GM12878 (cell line): ENCODE measurements around the gene GRK5. TPM values are rescaled to one million over a fixed set of nuclear protein-coding genes. Genes with fewer than 3 reads are reported as not detected.

ENCODE experiments used
- ATAC-seq: fragments of 200-7000 bp; cut with Tn5 transposase; 3 replicates; pipeline ENCODE4 v1.9.1; 2020; ENCODE audit warnings: mild to moderate bottlenecking, moderate library complexity
- BruUV-seq: library from RNA; stranded (reverse); fragments of 400-500 nt; replicated peaks from 2 replicates; lab custom pipeline; 2021; lab: Mats Ljungman, UMichigan
- CTCF ChIA-PET: fragments of 300-600 bp; sonication (Branson Sonifier 250); formaldehyde crosslinking; extraction: SDS; loops from one replicate; lab custom pipeline; 2021; ENCODE audit warnings: inconsistent platforms; lab: Yijun Ruan, JAX
- POLR2A ChIA-PET: fragments of 350-600 bp; formaldehyde crosslinking; extraction: SDS; loops from one replicate; lab custom pipeline; 2021; ENCODE audit warnings: inconsistent platforms; lab: Charles Lee
- RAD21 ChIA-PET: fragments of 300-600 bp; sonication (Branson Sonifier 250); formaldehyde crosslinking; loops from one replicate; lab custom pipeline; 2023; ENCODE audit warnings: antibody characterized with exemption; ENCODE audit not compliant: unreplicated experiment; lab: Charles Lee
- SMC1A ChIA-PET: fragments of 300-600 bp; sonication (Branson Sonifier 250); formaldehyde crosslinking; loops from one replicate; lab custom pipeline; 2023; ENCODE audit not compliant: unreplicated experiment, uncharacterized antibody; lab: Charles Lee
- DNase-seq: peaks from one replicate; pipeline ENCODE4 v3.0.0-alpha.2; 2011; ENCODE audit warnings: low read depth, low spot score
- FAIRE-seq: peaks from 3 replicates; lab custom pipeline; 2011; peaks lifted over from hg19 to GRCh38; lab: Jason Lieb, UNC
- H2AFZ ChIP-seq: 2 replicates; pipeline ENCODE4 v1.6.0; 2011; ENCODE audit warnings: low read depth, low read length, control low read depth; ENCODE audit not compliant: control insufficient read depth
- H3K27ac ChIP-seq: 2 replicates; pipeline ENCODE4 v1.5.1; 2011; ENCODE audit warnings: control low read depth; ENCODE audit not compliant: control insufficient read depth, insufficient read depth
- H3K27me3 ChIP-seq, 2 experiments: replicated peaks in 1 of 2; 2 replicates each; pipeline versions ENCODE4 v1.6.0 to v1.6.1; 2011; ENCODE audit warnings: low read length in 1 of 2; ENCODE audit not compliant: control insufficient read depth in 2 of 2, insufficient read depth in 2 of 2
- H3K36me3 ChIP-seq, 2 experiments: 2 replicates each; pipeline ENCODE4 v1.5.1; 2011; ENCODE audit warnings: low read length in 1 of 2; ENCODE audit not compliant: control insufficient read depth in 2 of 2, insufficient read depth in 2 of 2
- H3K4me1 ChIP-seq: 2 replicates; pipeline ENCODE4 v1.6.1; 2011; ENCODE audit warnings: mild to moderate bottlenecking, low read length, moderate library complexity, mixed read lengths; ENCODE audit not compliant: control insufficient read depth, insufficient read depth
- H3K4me2 ChIP-seq: 2 replicates; pipeline ENCODE4 v1.6.0; 2011; ENCODE audit warnings: control low read depth; ENCODE audit not compliant: control insufficient read depth, insufficient read depth
- H3K4me3 ChIP-seq: fragments of 200-600 bp; sonication (generic); 2 replicates; pipeline ENCODE4 v1.5.1; 2016
- H3K79me2 ChIP-seq: 2 replicates; pipeline ENCODE4 v1.6.0; 2011; ENCODE audit warnings: low read length; ENCODE audit not compliant: control insufficient read depth, insufficient read depth
- H3K9ac ChIP-seq: 2 replicates; pipeline ENCODE4 v1.8.0; 2011; ENCODE audit warnings: low read length, control low read depth, mixed read lengths; ENCODE audit not compliant: control insufficient read depth, insufficient read depth
- H3K9me3 ChIP-seq: replicated peaks from 3 replicates; pipeline ENCODE4 v1.5.1; 2011; ENCODE audit warnings: mild to moderate bottlenecking, low read length; ENCODE audit not compliant: control insufficient read depth, insufficient read depth
- H4K20me1 ChIP-seq: 2 replicates; pipeline ENCODE4 v1.6.0; 2011; ENCODE audit not compliant: control insufficient read depth, insufficient read depth
- ASH2L ChIP-seq: fragments of 300-600, 200-600 bp; sonication (generic); IDR thresholded peaks from 2 replicates; pipeline ENCODE4 v1.6.1; 2017; ENCODE audit warnings: low read depth, mild to moderate bottlenecking, borderline replicate concordance
- ATF7 ChIP-seq: fragments of 450-650 bp; IDR thresholded peaks from 2 replicates; pipeline ENCODE4 v1.6.1; 2016; ENCODE audit warnings: low read depth, mild to moderate bottlenecking
- EGR1 ChIP-seq, 2 experiments: IDR thresholded peaks; 1 replicate in 1 of 2; 2 replicates in 1 of 2; pipeline ENCODE4 v1.6.1; 2011 to 2012; ENCODE audit warnings: low read depth in 2 of 2, low read length in 2 of 2, borderline replicate concordance in 1 of 2, mild to moderate bottlenecking in 1 of 2, moderate library complexity in 1 of 2
- GATAD2B ChIP-seq: fragments of 450-650 bp; conservative IDR thresholded peaks from 2 replicates; pipeline ENCODE4 v1.6.1; 2017; ENCODE audit warnings: low read depth, mild to moderate bottlenecking, moderate library complexity
- JUND ChIP-seq: IDR thresholded peaks from 2 replicates; pipeline ENCODE4 v1.6.1; 2012; ENCODE audit warnings: low read depth, mild to moderate bottlenecking, low read length, improper control_type of control experiment, moderate library complexity
- KAT2A ChIP-seq: conservative IDR thresholded peaks from 2 replicates; pipeline ENCODE4 v1.6.1; 2011; ENCODE audit warnings: low read depth, low read length; ENCODE audit not compliant: control insufficient read depth
- NR2F1 ChIP-seq: fragments of 450-650 bp; conservative IDR thresholded peaks from 2 replicates; pipeline ENCODE4 v1.6.1; 2017; ENCODE audit warnings: mild to moderate bottlenecking
- PAX5 ChIP-seq: IDR thresholded peaks from 2 replicates; pipeline ENCODE4 v1.6.1; 2011; ENCODE audit warnings: low read depth, low read length, borderline replicate concordance
- PRDM15 ChIP-seq: fragments of 450-650 bp; formaldehyde crosslinking; IDR thresholded peaks from 2 replicates; pipeline ENCODE4 v1.4.0; 2020; ENCODE audit warnings: mild to moderate bottlenecking, moderate library complexity
- RCOR1 ChIP-seq: conservative IDR thresholded peaks from 2 replicates; pipeline ENCODE4 v1.6.1; 2012; ENCODE audit warnings: low read depth, low read length, improper control_type of control experiment
- RELA ChIP-seq: fragments of 450-650 bp; IDR thresholded peaks from 2 replicates; pipeline ENCODE4 v1.8.0; 2014; ENCODE audit warnings: borderline replicate concordance; ENCODE audit not compliant: partially characterized antibody
- SIX5 ChIP-seq: IDR thresholded peaks from 2 replicates; pipeline ENCODE4 v1.6.1; 2011; ENCODE audit warnings: mild to moderate bottlenecking, low read depth, low read length, moderate library complexity; ENCODE audit not compliant: severe bottlenecking
- TARDBP ChIP-seq: IDR thresholded peaks from 2 replicates; pipeline ENCODE4 v1.6.1; 2016; ENCODE audit warnings: borderline replicate concordance
- TCF3 ChIP-seq: IDR thresholded peaks from 2 replicates; pipeline ENCODE4 v1.6.1; 2012; ENCODE audit warnings: low read depth, mild to moderate bottlenecking, low read length, borderline replicate concordance; ENCODE audit not compliant: insufficient read depth
- TCF7 ChIP-seq: IDR thresholded peaks from 2 replicates; pipeline ENCODE4 v1.6.1; 2014; ENCODE audit warnings: antibody characterized with exemption, borderline replicate concordance
- USF1 ChIP-seq: IDR thresholded peaks from 2 replicates; pipeline ENCODE4 v1.6.1; 2011; ENCODE audit warnings: borderline replicate concordance, low read depth, mild to moderate bottlenecking, moderate library complexity, mixed read lengths, low read length; ENCODE audit not compliant: insufficient read depth; ENCODE audit errors: extremely low read length
- WGBS: methylation state at CpG from one replicate; pipeline ENCODE4 v1.1.6; 2016; ENCODE audit warnings: low lambda C conversion rate; ENCODE audit not compliant: insufficient replicate concordance, insufficient coverage; ENCODE audit errors: missing lambda C conversion rate; 5-methylcytosine and 5-hydroxymethylcytosine counted together
- in situ Hi-C: fragments of 300-500 bp; cut with MboI; formaldehyde crosslinking; loops from 9 replicates; pipeline ENCODE4 v1.14.3; 2018; ENCODE audit warnings: mixed read lengths
- intact Hi-C: fragments of 100-400 bp; cut with micrococcal nuclease; formaldehyde crosslinking; loops from one replicate; pipeline ENCODE4 v1.14.2; 2022; ENCODE audit not compliant: unreplicated experiment
- polyA plus RNA-seq, 11 experiments: library from polyadenylated mRNA; depleted of rRNA in 4 of 11; unstranded in 6 of 11; stranded (reverse) in 5 of 11; fragments of >200 nt; fragmentation: Nextera tagmentation in 4 of 11; fragmentation: Illumina TruSeq in 1 of 11; extraction: Ambion mirVana in 4 of 11; extraction: Trizol in 1 of 11; gene quantifications; 1 replicate in 1 of 11; 2 replicates in 10 of 11; pipeline versions ENCODE4 v1.2.1 to v1.2.3, GENCODE V29; 2011 to 2016; ENCODE audit warnings: inconsistent platforms in 2 of 11, missing spikeins in 2 of 11, low read depth in 1 of 11
- total RNA-seq, 4 experiments: library from RNA; depleted of rRNA in 3 of 4; stranded (reverse); fragments of >200 nt in 3 of 4; fragmentation: Illumina TruSeq in 1 of 4; extraction: Trizol in 1 of 4; gene quantifications; 2 replicates each; pipeline versions ENCODE4 v1.2.1 to v1.2.3, GENCODE V29; 2013 to 2021

GRK5 gene
- total and polyA plus RNA-seq, 10 of the 15 experiments (the other 5 are each of a cell fraction or from before 2014, with no cell fraction given): 0.11 to 22.1 (median 10.0) TPM

GRCh38 chr10:119393845-119394244 lies 186.5 kb downstream of the GRK5 start:
- Histone ChIP-seq H3K27me3 (no peaks in the 10 kb centered on the region), H3K4me1 (peaks cover 23% of the 10 kb centered on the region), H3K36me3 (peaks cover 4 to 5% of the 10 kb centered on the region in 2 experiments; a peak in 2 of 4 replicates), H3K9ac (no peak overlapping the region), H4K20me1 (no peaks in the 10 kb centered on the region), H3K79me2 (no peaks in the 10 kb centered on the region), H2AFZ (no peak overlapping the region), H3K27ac (no peak overlapping the region), H3K4me2 (no peak overlapping the region), H3K9me3 (no peaks in the 10 kb centered on the region), H3K4me3 (no peak overlapping the region)
- ChIA-PET RAD21 (no interaction called here), SMC1A (no interaction called here), CTCF (no interaction called here), POLR2A (no interaction called here)
- no TSS peak for BruUV-seq
- in situ Hi-C loops (no loop called here), intact Hi-C loops (no loop called here)
- TF ChIP-seq RELA (no peak), EGR1 (IDR thresholded peaks at IDR 0.05; ENCODE audit: borderline replicate concordance in 1 of 2, low read depth in 2 of 2, low read length in 2 of 2) (peak; percentile 45 to 67; a peak in 1 of 3 replicates), PRDM15 (CRISPR knock-in tag) (no peak), PAX5 (no peak), GATAD2B (no peak), ATF7 (0 out of 2 replicates have a peak, but pooled peaks have one; percentile 6), TCF3 (no peak), KAT2A (no peak), NR2F1 (no peak), USF1 (no peak), TCF7 (no peak), SIX5 (no peak), RCOR1 (no peak), TARDBP (no peak), JUND (no peak), ASH2L (no peak)
- DNase-seq: no peak
- WGBS: 86% methylated on average over 4 of the region's 4 CpGs
- no peak for FAIRE-seq
- no peak for ATAC-seq
